Endothelial cell of umbilical vein (primary cell): ENCODE data around the gene C16orf78. TPM values are rescaled to one million over a fixed set of nuclear protein-coding genes. Genes with fewer than 3 reads are reported as not detected.

Experiments used
- BruUV-seq: library from RNA; stranded (reverse); fragments of 400-500 nt; replicated peaks from 2 replicates; lab custom pipeline; 2021; lab: Mats Ljungman, UMichigan
- CTCF ChIA-PET: fragments of 300-600, 350-600 bp; sonication (Branson Sonifier 250); formaldehyde crosslinking; loops from one replicate; lab custom pipeline; 2021; ENCODE audit warnings: antibody characterized with exemption, inconsistent platforms; lab: Charles Lee
- POLR2A ChIA-PET: fragments of 300-600, 350-600 bp; sonication (Branson Sonifier 250); formaldehyde crosslinking; loops from one replicate; lab custom pipeline; 2021; ENCODE audit warnings: antibody characterized with exemption, inconsistent platforms; lab: Charles Lee
- DNase-seq: peaks from one replicate; pipeline ENCODE4 v3.0.0-alpha.2; 2011; ENCODE audit warnings: low read depth, low spot score
- FAIRE-seq: peaks from 2 replicates; lab custom pipeline; 2011; peaks lifted over from hg19 to GRCh38; lab: Jason Lieb, UNC
- H2AFZ ChIP-seq: 2 replicates; pipeline ENCODE4 v1.6.0; 2012; ENCODE audit warnings: low read depth, low read length, control low read depth, inconsistent platforms
- H3K27ac ChIP-seq: 2 replicates; pipeline ENCODE4 v1.5.1; 2011; ENCODE audit warnings: low read depth, mild to moderate bottlenecking, control low read depth, low read length, moderate library complexity; ENCODE audit not compliant: insufficient read depth
- H3K27me3 ChIP-seq, 2 experiments: 2 replicates each; pipeline versions ENCODE4 v1.6.0 to v1.6.1; 2011; ENCODE audit warnings: low read length in 2 of 2, mixed read lengths in 1 of 2; ENCODE audit not compliant: control insufficient read depth in 2 of 2, insufficient read depth in 2 of 2
- H3K36me3 ChIP-seq, 2 experiments: 2 replicates in 1 of 2; 3 replicates in 1 of 2; pipeline ENCODE4 v1.5.1; 2011; ENCODE audit warnings: low read length in 2 of 2, mild to moderate bottlenecking in 1 of 2, moderate library complexity in 1 of 2; ENCODE audit not compliant: control insufficient read depth in 2 of 2, insufficient read depth in 2 of 2; ENCODE audit errors: extremely low read depth in 1 of 2
- H3K4me1 ChIP-seq: 3 replicates; pipeline ENCODE4 v1.5.1; 2011; ENCODE audit warnings: mild to moderate bottlenecking, low read length; ENCODE audit not compliant: control insufficient read depth, insufficient read depth; ENCODE audit errors: extremely low read depth
- H3K4me2 ChIP-seq: 2 replicates; pipeline ENCODE4 v1.6.1; 2011; ENCODE audit warnings: low read length, control low read depth, mixed read lengths; ENCODE audit not compliant: insufficient read depth
- H3K4me3 ChIP-seq, 3 experiments: fragments of 200-600 bp in 1 of 3; sonication (generic), shearing (Covaris generic) in 1 of 3; replicated peaks in 1 of 3; 2 replicates each; pipeline ENCODE4 v1.5.1; 2011 to 2016; ENCODE audit warnings: control low read depth in 3 of 3, low read length in 3 of 3, mild to moderate bottlenecking in 2 of 3, inconsistent platforms in 1 of 3, low read depth in 1 of 3, moderate library complexity in 1 of 3; ENCODE audit not compliant: insufficient read depth in 1 of 3
- H3K79me2 ChIP-seq: 2 replicates; pipeline ENCODE4 v1.6.0; 2012; ENCODE audit warnings: low read length, inconsistent platforms; ENCODE audit not compliant: control insufficient read depth, insufficient read depth
- H3K9ac ChIP-seq: replicated peaks from 2 replicates; pipeline ENCODE3; 2011; ENCODE audit warnings: low read length, control low read depth; ENCODE audit not compliant: insufficient read depth; ENCODE audit errors: extremely low read depth
- H3K9me1 ChIP-seq: replicated peaks from 3 replicates; pipeline ENCODE4 v1.6.0; 2011; ENCODE audit warnings: mild to moderate bottlenecking, low read length; ENCODE audit not compliant: control insufficient read depth, insufficient read depth; ENCODE audit errors: extremely low read depth
- H3K9me3 ChIP-seq: replicated peaks from 2 replicates; pipeline ENCODE4 v1.5.1; 2012; ENCODE audit warnings: low read length, inconsistent platforms; ENCODE audit not compliant: control insufficient read depth, insufficient read depth
- H4K20me1 ChIP-seq: replicated peaks from 2 replicates; pipeline ENCODE3; 2011; ENCODE audit warnings: mild to moderate bottlenecking, low read length; ENCODE audit not compliant: control insufficient read depth, insufficient read depth; ENCODE audit errors: extremely low read depth
- EZH2 ChIP-seq: IDR thresholded peaks from 2 replicates; pipeline ENCODE4 v1.6.1; 2012; ENCODE audit warnings: borderline replicate concordance, low read depth, mild to moderate bottlenecking, moderate library complexity, low read length, inconsistent platforms; ENCODE audit not compliant: severe bottlenecking
- FOS ChIP-seq: IDR thresholded peaks from 2 replicates; pipeline ENCODE4 v1.6.1; 2011; ENCODE audit warnings: mild to moderate bottlenecking, low read length, moderate library complexity, borderline replicate concordance; ENCODE audit not compliant: insufficient read depth
- GATA2 ChIP-seq: IDR thresholded peaks from 2 replicates; pipeline ENCODE4 v1.7.0; 2011; ENCODE audit warnings: low read depth, mild to moderate bottlenecking, moderate library complexity, mixed read lengths, low read length; ENCODE audit not compliant: insufficient read length, insufficient read depth
- JUN ChIP-seq: IDR thresholded peaks from 2 replicates; pipeline ENCODE4 v1.6.1; 2011; ENCODE audit warnings: borderline replicate concordance, low read depth; ENCODE audit not compliant: insufficient read length, insufficient read depth
- MAX ChIP-seq: IDR thresholded peaks from 2 replicates; pipeline ENCODE4 v1.6.1; 2011; ENCODE audit not compliant: insufficient read depth, insufficient read length
- MYC ChIP-seq: IDR thresholded peaks from one replicate; pipeline ENCODE4 v1.6.1; 2011; ENCODE audit warnings: mild to moderate bottlenecking, low read depth, low read length
- POLR2A ChIP-seq: IDR thresholded peaks from 2 replicates; pipeline ENCODE4 v1.6.1; 2012; ENCODE audit warnings: low read depth, mild to moderate bottlenecking, control low read depth, low read length
- POLR2AphosphoS5 ChIP-seq: IDR thresholded peaks from 2 replicates; pipeline ENCODE4 v1.6.1; 2012; ENCODE audit warnings: low read depth, mild to moderate bottlenecking, control low read depth, low read length, moderate library complexity; ENCODE audit not compliant: insufficient read depth
- dilution Hi-C: fragments of 300-500 bp; cut with MboI; formaldehyde crosslinking; loops from one replicate; pipeline ENCODE4 v1.15.0; 2019; ENCODE audit warnings: low sequenced_read_pairs; ENCODE audit not compliant: extremely low pct_ligation_motif_present
- intact Hi-C: fragments of 100-400 bp; cut with micrococcal nuclease; formaldehyde crosslinking; loops from one replicate; pipeline ENCODE4 v1.10.0; 2022
- polyA plus RNA-seq, 4 experiments: library from polyadenylated mRNA; depleted of rRNA in 3 of 4; stranded (reverse) in 3 of 4; unstranded in 1 of 4; fragments of >200 nt; gene quantifications; 2 replicates each; pipeline versions ENCODE4 v1.2.1 to v1.2.3, GENCODE V29; 2011 to 2012; ENCODE audit warnings: missing spikeins in 1 of 4
- total RNA-seq: library from RNA; stranded (reverse); gene quantifications from 2 replicates; pipeline ENCODE4 v1.2.3, GENCODE V29; 2021
- TF ChIP-seq, protein P1 (sequence below), 2 donors: IDR thresholded peaks; 1 replicate in 1 of 2; 2 replicates in 1 of 2; pipeline ENCODE4 v1.5.1; 2011; ENCODE audit warnings: low read length in 2 of 2, mild to moderate bottlenecking in 2 of 2, moderate library complexity in 2 of 2, control low read depth in 1 of 2, inconsistent platforms in 1 of 2, low read depth in 1 of 2; ENCODE audit not compliant: insufficient read depth in 1 of 2; ENCODE audit errors: extremely low read depth in 1 of 2

C16orf78 gene
- total and polyA plus RNA-seq, 2 donors (not counting 3 experiments of a cell fraction or from before 2014, with no cell fraction given) = not detected

GRCh38 chr16:49396206-49396720 is 22.7 kb downstream of the C16orf78 start:
- FAIRE-seq (no peak), DNase-seq (no peak)
- Histone ChIP-seq H3K36me3 (no peaks in the 10 kb centered on the region), H3K9ac (no peak overlapping the region), H3K79me2 (no peaks in the 10 kb centered on the region), H3K4me1 (no peaks in the 10 kb centered on the region), H3K9me1 (no peaks in the 10 kb centered on the region), H4K20me1 (no peaks in the 10 kb centered on the region), H3K27me3 (no peaks in the 10 kb centered on the region), H3K27ac (no peak overlapping the region), H3K4me2 (no peak overlapping the region), H3K9me3 (no peaks in the 10 kb centered on the region), H3K4me3 (no peak overlapping the region), H2AFZ (no peak overlapping the region)
- ChIA-PET POLR2A (no interaction called here), CTCF (no interaction called here)
- TF ChIP-seq JUN (no peak), POLR2AphosphoS5 (no peak), MAX (no peak), FOS (no peak), EZH2 (no peak), MYC (no peak), POLR2A (no peak), GATA2 (no peak)
- TF ChIP-seq, protein P1, sequence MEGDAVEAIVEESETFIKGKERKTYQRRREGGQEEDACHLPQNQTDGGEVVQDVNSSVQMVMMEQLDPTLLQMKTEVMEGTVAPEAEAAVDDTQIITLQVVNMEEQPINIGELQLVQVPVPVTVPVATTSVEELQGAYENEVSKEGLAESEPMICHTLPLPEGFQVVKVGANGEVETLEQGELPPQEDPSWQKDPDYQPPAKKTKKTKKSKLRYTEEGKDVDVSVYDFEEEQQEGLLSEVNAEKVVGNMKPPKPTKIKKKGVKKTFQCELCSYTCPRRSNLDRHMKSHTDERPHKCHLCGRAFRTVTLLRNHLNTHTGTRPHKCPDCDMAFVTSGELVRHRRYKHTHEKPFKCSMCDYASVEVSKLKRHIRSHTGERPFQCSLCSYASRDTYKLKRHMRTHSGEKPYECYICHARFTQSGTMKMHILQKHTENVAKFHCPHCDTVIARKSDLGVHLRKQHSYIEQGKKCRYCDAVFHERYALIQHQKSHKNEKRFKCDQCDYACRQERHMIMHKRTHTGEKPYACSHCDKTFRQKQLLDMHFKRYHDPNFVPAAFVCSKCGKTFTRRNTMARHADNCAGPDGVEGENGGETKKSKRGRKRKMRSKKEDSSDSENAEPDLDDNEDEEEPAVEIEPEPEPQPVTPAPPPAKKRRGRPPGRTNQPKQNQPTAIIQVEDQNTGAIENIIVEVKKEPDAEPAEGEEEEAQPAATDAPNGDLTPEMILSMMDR (IDR thresholded peaks at IDR 0.05; ENCODE audit: extremely low read depth in 1 of 2, insufficient read depth in 1 of 2, low read depth in 1 of 2, low read length in 2 of 2) = no peak
- intact Hi-C loops = no loop called here
- no TSS peak for BruUV-seq
- dilution Hi-C loops = no loop called here
